ENCODE results near the gene DRC3. TPM values are rescaled to one million over a fixed set of nuclear protein-coding genes. Genes with fewer than 3 reads are reported as not detected.
"Not testable (repeated sequence)": the region's sequence is repeated elsewhere in the genome, so short reads cannot be mapped to it uniquely, and the experiment has no call there.

Gene DRC3
- polyA plus RNA-seq, 1 donor (not counting 4 experiments of a cell fraction or from before 2014, with no cell fraction given): 0.69 TPM

DNA sequence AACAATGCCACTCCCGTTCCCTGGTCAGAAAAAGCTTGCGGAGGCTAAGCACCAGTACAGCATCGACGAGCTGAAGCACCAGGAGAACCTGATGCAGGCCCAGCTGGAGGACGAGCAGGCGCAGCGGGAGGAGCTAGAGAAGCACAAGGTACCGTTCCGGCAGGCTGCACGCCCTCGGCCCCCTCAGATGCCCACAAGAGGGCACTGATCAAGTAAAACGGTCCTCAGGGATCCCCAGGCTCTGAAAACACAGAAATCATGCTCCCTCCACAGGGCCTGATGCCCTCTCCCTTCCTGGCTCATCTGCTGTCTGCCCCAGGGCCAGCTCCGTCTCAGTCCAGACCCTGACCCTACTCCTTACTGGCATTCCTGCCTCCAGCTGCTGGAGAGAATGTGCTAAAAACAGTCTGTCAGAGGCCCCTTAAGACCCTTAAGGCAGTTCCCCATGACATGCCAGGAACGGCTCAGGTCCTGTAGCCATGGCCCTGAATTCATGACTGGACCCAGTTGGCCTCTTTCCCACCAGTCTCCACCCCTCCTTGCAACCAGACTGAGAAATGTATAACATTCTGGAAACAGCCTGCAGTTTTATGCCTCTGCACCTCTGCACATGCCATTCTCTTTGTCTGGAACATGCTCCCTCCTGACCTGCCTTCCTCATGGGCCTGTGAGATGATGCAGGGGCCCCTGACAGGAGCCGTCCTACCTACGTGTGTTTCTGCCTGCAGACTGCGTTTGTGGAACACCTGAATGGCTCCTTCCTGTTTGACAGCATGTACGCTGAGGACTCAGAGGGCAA, 21.8 kb downstream of the DRC3 start:
- Histone ChIP-seq H3K79me2 (ENCODE audit: control insufficient read depth, insufficient read depth, low read length) (no peaks in the 10 kb centered on the region), H3K9me1 (ENCODE audit: control insufficient read depth, extremely low read depth, insufficient read depth, low read length) (no peaks in the 10 kb centered on the region), H4K20me1 (ENCODE audit: control insufficient read depth, extremely low read depth, insufficient read depth, low read length) (no peaks in the 10 kb centered on the region), H3K9me3 (ENCODE audit: control insufficient read depth, low read depth, low read length) (no peaks in the 10 kb centered on the region), H3K4me1 (ENCODE audit: control insufficient read depth, extremely low read depth, insufficient read depth, low read length) (peaks cover 26% of the 10 kb centered on the region), H2AFZ (ENCODE audit: control insufficient read depth, low read length) (peak overlapping the region; percentile 34), H3K27me3 (ENCODE audit: control insufficient read depth, extremely low read depth, insufficient read depth, low read length) (no peaks in the 10 kb centered on the region), H3K36me3 (ENCODE audit: control insufficient read depth in 2 of 2, extremely low read depth in 1 of 2, insufficient read depth in 2 of 2, low read length in 2 of 2) (no peaks in the 10 kb centered on the region), H3K27ac (ENCODE audit: control insufficient read depth, insufficient read depth, low read length) (no peak overlapping the region), H3K4me3 (ENCODE audit: control insufficient read depth in 2 of 3, extremely low read depth in 1 of 3, insufficient read depth in 2 of 3, low read depth in 1 of 3, low read length in 3 of 3) (no peak overlapping the region), H3K9ac (ENCODE audit: control insufficient read depth, extremely low read depth, insufficient read depth, low read length) (no peak overlapping the region), H3K4me2 (ENCODE audit: control insufficient read depth, extremely low read depth, insufficient read depth, low read depth, low read length) (peak overlapping the region; percentile 16)
- TF ChIP-seq, protein P1, sequence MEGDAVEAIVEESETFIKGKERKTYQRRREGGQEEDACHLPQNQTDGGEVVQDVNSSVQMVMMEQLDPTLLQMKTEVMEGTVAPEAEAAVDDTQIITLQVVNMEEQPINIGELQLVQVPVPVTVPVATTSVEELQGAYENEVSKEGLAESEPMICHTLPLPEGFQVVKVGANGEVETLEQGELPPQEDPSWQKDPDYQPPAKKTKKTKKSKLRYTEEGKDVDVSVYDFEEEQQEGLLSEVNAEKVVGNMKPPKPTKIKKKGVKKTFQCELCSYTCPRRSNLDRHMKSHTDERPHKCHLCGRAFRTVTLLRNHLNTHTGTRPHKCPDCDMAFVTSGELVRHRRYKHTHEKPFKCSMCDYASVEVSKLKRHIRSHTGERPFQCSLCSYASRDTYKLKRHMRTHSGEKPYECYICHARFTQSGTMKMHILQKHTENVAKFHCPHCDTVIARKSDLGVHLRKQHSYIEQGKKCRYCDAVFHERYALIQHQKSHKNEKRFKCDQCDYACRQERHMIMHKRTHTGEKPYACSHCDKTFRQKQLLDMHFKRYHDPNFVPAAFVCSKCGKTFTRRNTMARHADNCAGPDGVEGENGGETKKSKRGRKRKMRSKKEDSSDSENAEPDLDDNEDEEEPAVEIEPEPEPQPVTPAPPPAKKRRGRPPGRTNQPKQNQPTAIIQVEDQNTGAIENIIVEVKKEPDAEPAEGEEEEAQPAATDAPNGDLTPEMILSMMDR (optimal IDR thresholded peaks at IDR 0.05 in 1 of 3, IDR thresholded peaks at IDR 0.05 in 1 of 3, conservative IDR thresholded peaks at IDR 0.05 in 1 of 3; ENCODE audit: extremely low read depth in 1 of 3, insufficient read depth in 2 of 3, low read length in 3 of 3): peak; percentile 16 to 43 (median 23)
- TF ChIP-seq EZH2 (IDR thresholded peaks at IDR 0.05; ENCODE audit: low read length): no peak
- FAIRE-seq: peak; percentile 61
- dilution Hi-C loops (cut with MboI; ENCODE audit: extremely low pct_ligation_motif_present, low sequenced_read_pairs): no loop called here
- no peak for DNase-seq (ENCODE audit: low read depth, low spot score)

DNA sequence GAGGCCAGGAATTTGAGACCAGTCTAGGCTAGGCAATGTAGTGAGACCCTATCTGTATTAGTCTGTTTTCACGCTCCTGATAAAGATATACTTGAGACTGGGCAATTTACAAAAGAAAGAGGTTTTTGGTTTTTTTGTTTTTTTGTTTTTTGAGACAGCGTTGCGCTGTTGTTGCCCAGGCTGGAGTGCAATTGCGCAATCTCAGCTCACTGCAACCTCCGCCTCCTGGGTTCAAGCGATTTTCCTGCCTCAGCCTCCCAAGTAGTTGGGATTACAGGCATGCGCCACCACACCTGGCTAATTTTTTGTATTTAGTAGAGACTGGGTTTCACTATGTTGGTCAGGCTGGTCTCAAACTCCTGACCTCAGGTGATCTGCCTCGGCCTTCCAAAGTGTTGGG, 23.2 kb downstream of the DRC3 start:
- H3K9me1 ChIP-seq (ENCODE audit: control insufficient read depth, extremely low read depth, insufficient read depth, low read length); H3K4me3 ChIP-seq (ENCODE audit: control insufficient read depth in 2 of 3, extremely low read depth in 1 of 3, insufficient read depth in 2 of 3, low read depth in 1 of 3, low read length in 3 of 3); H2AFZ ChIP-seq (ENCODE audit: control insufficient read depth, low read length); dilution Hi-C loops (cut with MboI; ENCODE audit: extremely low pct_ligation_motif_present, low sequenced_read_pairs); H3K9ac ChIP-seq (ENCODE audit: control insufficient read depth, extremely low read depth, insufficient read depth, low read length); H3K27me3 ChIP-seq (ENCODE audit: control insufficient read depth, extremely low read depth, insufficient read depth, low read length); H3K4me2 ChIP-seq (ENCODE audit: control insufficient read depth, extremely low read depth, insufficient read depth, low read depth, low read length); H3K9me3 ChIP-seq (ENCODE audit: control insufficient read depth, low read depth, low read length); H3K79me2 ChIP-seq (ENCODE audit: control insufficient read depth, insufficient read depth, low read length); FAIRE-seq; H4K20me1 ChIP-seq (ENCODE audit: control insufficient read depth, extremely low read depth, insufficient read depth, low read length); H3K27ac ChIP-seq (ENCODE audit: control insufficient read depth, insufficient read depth, low read length); H3K36me3 ChIP-seq (ENCODE audit: control insufficient read depth in 2 of 2, extremely low read depth in 1 of 2, insufficient read depth in 2 of 2, low read length in 2 of 2); DNase-seq (ENCODE audit: low read depth, low spot score): not testable (repeated sequence)
- peaks cover 14% of the 10 kb centered on the region for H3K4me1 ChIP-seq (ENCODE audit: control insufficient read depth, extremely low read depth, insufficient read depth, low read length)
